HEK293 (cell line): ENCODE measurements around the gene MBD4.

Source experiments
- BCL11B ChIP-seq: fragments of 450-650 bp; formaldehyde crosslinking; IDR thresholded peaks from 2 replicates; pipeline ENCODE4 v1.5.1; 2016; ENCODE audit warnings: low read depth, missing biosample characterization, missing genetic modification characterization
- KLF10 ChIP-seq: fragments of 450-650 bp; IDR thresholded peaks from 2 replicates; pipeline ENCODE4 v1.5.1; 2018; ENCODE audit warnings: missing biosample characterization, mild to moderate bottlenecking, missing genetic modification characterization
- MYNN ChIP-seq: fragments of 450-650 bp; formaldehyde crosslinking; IDR thresholded peaks from 2 replicates; pipeline ENCODE4 v1.5.1; 2016; ENCODE audit warnings: missing biosample characterization, missing genetic modification characterization, borderline replicate concordance
- MZF1 ChIP-seq: fragments of 450-650 bp; formaldehyde crosslinking; IDR thresholded peaks from 2 replicates; pipeline ENCODE4 v1.5.1; 2017; ENCODE audit warnings: missing biosample characterization, missing genetic modification characterization, borderline replicate concordance
- SP2 ChIP-seq: fragments of 450-650 bp; formaldehyde crosslinking; IDR thresholded peaks from 2 replicates; pipeline ENCODE4 v1.5.1; 2016; ENCODE audit warnings: missing biosample characterization, missing genetic modification characterization
- ZFHX2 ChIP-seq: fragments of 450-650 bp; formaldehyde crosslinking; conservative IDR thresholded peaks from 2 replicates; pipeline ENCODE4 v1.5.1; 2016; ENCODE audit warnings: missing biosample characterization, missing genetic modification characterization
- ZNF10 ChIP-seq: fragments of 450-650 bp; formaldehyde crosslinking; IDR thresholded peaks from 2 replicates; pipeline ENCODE4 v1.5.1; 2017; ENCODE audit warnings: missing biosample characterization, missing genetic modification characterization
- ZNF121 ChIP-seq: fragments of 450-650 bp; formaldehyde crosslinking; IDR thresholded peaks from 2 replicates; pipeline ENCODE4 v1.5.1; 2016; ENCODE audit warnings: missing biosample characterization, missing genetic modification characterization
- ZNF174 ChIP-seq: fragments of 450-650 bp; formaldehyde crosslinking; IDR thresholded peaks from 2 replicates; pipeline ENCODE4 v1.5.0; 2017; ENCODE audit warnings: missing biosample characterization, mild to moderate bottlenecking, missing genetic modification characterization
- ZNF19 ChIP-seq: fragments of 450-650 bp; formaldehyde crosslinking; IDR thresholded peaks from 2 replicates; pipeline ENCODE4; 2016; ENCODE audit warnings: missing biosample characterization, missing genetic modification characterization, low read depth
- ZNF223 ChIP-seq: fragments of 450-650 bp; formaldehyde crosslinking; IDR thresholded peaks from 2 replicates; pipeline ENCODE4 v1.5.1; 2016; ENCODE audit warnings: missing biosample characterization, missing genetic modification characterization
- ZNF248 ChIP-seq: fragments of 450-650 bp; formaldehyde crosslinking; IDR thresholded peaks from 2 replicates; pipeline ENCODE4 v1.5.1; 2017; ENCODE audit warnings: missing biosample characterization, missing genetic modification characterization
- ZNF274 ChIP-seq, 2 experiments: fragments of 200-500 bp in 1 of 2; fragments of 450-650 bp in 1 of 2; sonication (Bioruptor generic) in 1 of 2; formaldehyde crosslinking in 1 of 2; IDR thresholded peaks; 2 replicates each; pipeline versions ENCODE4 v1.5.1 to v1.6.1; 2014 to 2016; ENCODE audit warnings: borderline replicate concordance in 1 of 2, inconsistent platforms in 1 of 2, low read length in 1 of 2, missing biosample characterization in 1 of 2, missing genetic modification characterization in 1 of 2
- ZNF530 ChIP-seq: fragments of 450-650 bp; formaldehyde crosslinking; IDR thresholded peaks from 2 replicates; pipeline ENCODE4 v1.5.1; 2016; ENCODE audit warnings: low read depth, missing biosample characterization, missing genetic modification characterization
- ZNF561 ChIP-seq: fragments of 450-650 bp; IDR thresholded peaks from 2 replicates; pipeline ENCODE4 v1.5.1; 2018; ENCODE audit warnings: missing biosample characterization, missing genetic modification characterization, borderline replicate concordance
- ZNF596 ChIP-seq: fragments of 450-650 bp; IDR thresholded peaks from 2 replicates; pipeline ENCODE4 v1.5.0; 2018; ENCODE audit warnings: missing biosample characterization, mild to moderate bottlenecking, missing genetic modification characterization, moderate library complexity
- ZNF654 ChIP-seq: fragments of 450-650 bp; formaldehyde crosslinking; IDR thresholded peaks from 2 replicates; pipeline ENCODE4 v1.5.1; 2016; ENCODE audit warnings: low read depth, missing biosample characterization, missing genetic modification characterization
- ZNF658 ChIP-seq: fragments of 450-650 bp; formaldehyde crosslinking; IDR thresholded peaks from 2 replicates; pipeline ENCODE4; 2016; ENCODE audit warnings: missing biosample characterization, missing genetic modification characterization
- ZNF768 ChIP-seq: fragments of 450-650 bp; formaldehyde crosslinking; IDR thresholded peaks from 2 replicates; pipeline ENCODE4 v1.5.1; 2018; ENCODE audit warnings: missing biosample characterization, mild to moderate bottlenecking, missing genetic modification characterization
- ZNF777 ChIP-seq: fragments of 450-650 bp; formaldehyde crosslinking; IDR thresholded peaks from 2 replicates; pipeline ENCODE4 v1.5.1; 2017; ENCODE audit warnings: missing biosample characterization, missing genetic modification characterization, borderline replicate concordance
- ZNF791 ChIP-seq: fragments of 450-650 bp; formaldehyde crosslinking; IDR thresholded peaks from 2 replicates; pipeline ENCODE4 v1.5.1; 2016; ENCODE audit warnings: missing biosample characterization, missing genetic modification characterization
- ZSCAN23 ChIP-seq: fragments of 450-650 bp; formaldehyde crosslinking; IDR thresholded peaks from 2 replicates; pipeline ENCODE4 v1.5.1; 2016; ENCODE audit warnings: missing biosample characterization, missing genetic modification characterization
- ZXDB ChIP-seq: fragments of 450-650 bp; formaldehyde crosslinking; IDR thresholded peaks from 2 replicates; pipeline ENCODE4 v1.5.1; 2016; ENCODE audit warnings: missing biosample characterization, missing genetic modification characterization
- TF ChIP-seq, protein P1 (sequence below): fragments of 450-650 bp; formaldehyde crosslinking; IDR thresholded peaks from 2 replicates; pipeline ENCODE4 v1.5.1; 2016; ENCODE audit warnings: missing biosample characterization, missing genetic modification characterization
- TF ChIP-seq, protein P2 (sequence below): sonication (generic); formaldehyde crosslinking; IDR thresholded peaks from 2 replicates; pipeline ENCODE4 v1.8.1; 2022; ENCODE audit warnings: mild to moderate bottlenecking, moderate library complexity, missing genetic modification reagents
- TF ChIP-seq, protein P3 (sequence below): fragments of 450-650 bp; formaldehyde crosslinking; IDR thresholded peaks from 2 replicates; pipeline ENCODE4 v1.5.1; 2016; ENCODE audit warnings: missing biosample characterization, missing genetic modification characterization, borderline replicate concordance
- TF ChIP-seq, protein P4 (sequence below): fragments of 450-650 bp; IDR thresholded peaks from 2 replicates; pipeline ENCODE4 v1.5.1; 2018; ENCODE audit warnings: missing biosample characterization, missing genetic modification characterization
- TF ChIP-seq, protein P5 (sequence below): fragments of 450-650 bp; formaldehyde crosslinking; IDR thresholded peaks from 2 replicates; pipeline ENCODE4 v1.5.1; 2016; ENCODE audit warnings: missing biosample characterization, missing genetic modification characterization

MBD4 gene

DNA sequence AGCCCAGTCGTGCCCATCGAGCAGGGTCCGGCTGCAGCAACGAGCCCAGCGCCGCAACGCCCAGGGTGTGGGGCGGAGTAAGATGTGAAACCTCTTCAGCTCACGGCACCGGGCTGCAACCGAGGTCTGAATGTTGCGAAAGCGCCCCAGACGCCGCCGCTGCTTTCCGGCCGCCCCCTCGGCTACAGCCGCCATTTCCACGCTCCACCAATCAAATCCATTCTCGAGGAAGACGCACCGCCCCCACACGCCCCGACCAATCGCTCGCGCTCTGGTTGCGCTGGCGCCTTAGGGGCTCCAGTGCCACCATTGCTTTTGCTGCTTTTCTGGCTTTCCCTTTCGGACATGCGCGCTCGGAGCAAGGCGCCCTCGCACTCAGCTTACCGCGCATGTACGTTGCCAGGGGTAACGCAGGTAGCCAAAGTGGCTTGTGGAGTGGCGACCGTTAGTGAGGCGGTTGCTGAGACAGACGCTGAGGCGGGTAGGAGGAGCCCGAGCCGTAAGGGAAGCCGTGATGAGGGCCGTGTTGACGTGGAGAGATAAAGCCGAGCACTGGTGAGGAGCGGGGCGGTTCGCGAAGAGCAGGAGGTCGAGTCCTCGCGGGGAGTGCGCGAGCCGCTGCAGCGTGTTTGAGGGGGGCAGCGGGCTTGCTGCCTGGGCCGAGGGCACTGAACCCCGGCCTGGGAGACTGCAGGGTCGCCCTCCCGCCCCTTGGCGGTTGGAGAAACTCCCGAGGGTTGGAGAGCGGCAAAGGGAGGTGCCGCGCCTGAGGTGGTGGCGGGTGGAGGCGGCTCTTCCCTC, at the start of gene MBD4, which contains the start of gene IFT122 (continued):
- TF ChIP-seq ZSCAN23 (0 out of 2 replicates have a peak, but pooled peaks have one; percentile 75), MYNN (no peak), ZNF596 (no peak; the same call in 1 of the 2 replicates), MZF1 (tag by site-specific recombination) (no peak), ZNF19 (no peak), ZNF768 (tag by site-specific recombination) (no peak), BCL11B (tag by site-specific recombination) (no peak), ZNF777 (tag by site-specific recombination) (no peak), ZNF121 (no peak), ZNF223 (no peak), ZNF561 (peak; percentile 49; the same call in 1 of the 2 replicates), ZNF654 (tag by site-specific recombination) (no peak), ZNF658 (tag by site-specific recombination) (no peak), ZNF10 (tag by site-specific recombination) (no peak; the same call in 1 of the 2 replicates), ZNF791 (tag by site-specific recombination) (no peak), ZNF248 (tag by site-specific recombination) (no peak), KLF10 (tag by site-specific recombination) (no peak; the same call in none of the 2 replicates), ZNF274 (IDR thresholded peaks at IDR 0.05; ENCODE audit: low read length) (no peak), ZNF274 (tag by site-specific recombination; IDR thresholded peaks at IDR 0.05; ENCODE audit: borderline replicate concordance) (no peak), ZXDB (peak; percentile 82), ZFHX2 (tag by site-specific recombination) (peak; percentile 61), ZNF530 (no peak), ZNF174 (no peak), SP2 (tag by site-specific recombination) (peak; percentile 95)
- TF ChIP-seq, protein P1, sequence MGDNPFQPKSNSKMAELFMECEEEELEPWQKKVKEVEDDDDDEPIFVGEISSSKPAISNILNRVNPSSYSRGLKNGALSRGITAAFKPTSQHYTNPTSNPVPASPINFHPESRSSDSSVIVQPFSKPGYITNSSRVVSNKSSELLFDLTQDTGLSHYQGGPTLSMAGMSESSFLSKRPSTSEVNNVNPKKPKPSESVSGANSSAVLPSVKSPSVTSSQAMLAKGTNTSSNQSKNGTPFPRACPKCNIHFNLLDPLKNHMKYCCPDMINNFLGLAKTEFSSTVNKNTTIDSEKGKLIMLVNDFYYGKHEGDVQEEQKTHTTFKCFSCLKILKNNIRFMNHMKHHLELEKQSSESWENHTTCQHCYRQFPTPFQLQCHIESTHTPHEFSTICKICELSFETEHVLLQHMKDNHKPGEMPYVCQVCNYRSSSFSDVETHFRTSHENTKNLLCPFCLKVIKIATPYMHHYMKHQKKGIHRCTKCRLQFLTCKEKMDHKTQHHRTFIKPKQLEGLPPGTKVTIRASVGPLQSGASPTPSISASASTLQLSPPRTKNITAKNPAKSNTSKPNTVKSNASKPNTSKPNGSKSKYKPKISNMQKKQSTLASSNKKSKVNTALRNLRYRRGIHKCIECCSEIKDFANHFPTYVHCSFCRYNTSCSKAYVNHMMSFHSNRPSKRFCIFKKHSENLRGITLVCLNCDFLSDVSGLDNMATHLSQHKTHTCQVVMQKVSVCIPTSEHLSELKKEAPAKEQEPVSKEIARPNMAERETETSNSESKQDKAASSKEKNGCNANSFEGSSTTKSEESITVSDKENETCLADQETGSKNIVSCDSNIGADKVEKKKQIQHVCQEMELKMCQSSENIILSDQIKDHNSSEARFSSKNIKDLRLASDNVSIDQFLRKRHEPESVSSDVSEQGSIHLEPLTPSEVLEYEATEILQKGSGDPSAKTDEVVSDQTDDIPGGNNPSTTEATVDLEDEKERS, result no peak
- TF ChIP-seq, protein P2, sequence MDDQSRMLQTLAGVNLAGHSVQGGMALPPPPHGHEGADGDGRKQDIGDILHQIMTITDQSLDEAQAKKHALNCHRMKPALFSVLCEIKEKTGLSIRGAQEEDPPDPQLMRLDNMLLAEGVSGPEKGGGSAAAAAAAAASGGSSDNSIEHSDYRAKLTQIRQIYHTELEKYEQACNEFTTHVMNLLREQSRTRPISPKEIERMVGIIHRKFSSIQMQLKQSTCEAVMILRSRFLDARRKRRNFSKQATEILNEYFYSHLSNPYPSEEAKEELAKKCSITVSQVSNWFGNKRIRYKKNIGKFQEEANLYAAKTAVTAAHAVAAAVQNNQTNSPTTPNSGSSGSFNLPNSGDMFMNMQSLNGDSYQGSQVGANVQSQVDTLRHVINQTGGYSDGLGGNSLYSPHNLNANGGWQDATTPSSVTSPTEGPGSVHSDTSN (CRISPR knock-in tag), result no peak
- TF ChIP-seq, protein P3, sequence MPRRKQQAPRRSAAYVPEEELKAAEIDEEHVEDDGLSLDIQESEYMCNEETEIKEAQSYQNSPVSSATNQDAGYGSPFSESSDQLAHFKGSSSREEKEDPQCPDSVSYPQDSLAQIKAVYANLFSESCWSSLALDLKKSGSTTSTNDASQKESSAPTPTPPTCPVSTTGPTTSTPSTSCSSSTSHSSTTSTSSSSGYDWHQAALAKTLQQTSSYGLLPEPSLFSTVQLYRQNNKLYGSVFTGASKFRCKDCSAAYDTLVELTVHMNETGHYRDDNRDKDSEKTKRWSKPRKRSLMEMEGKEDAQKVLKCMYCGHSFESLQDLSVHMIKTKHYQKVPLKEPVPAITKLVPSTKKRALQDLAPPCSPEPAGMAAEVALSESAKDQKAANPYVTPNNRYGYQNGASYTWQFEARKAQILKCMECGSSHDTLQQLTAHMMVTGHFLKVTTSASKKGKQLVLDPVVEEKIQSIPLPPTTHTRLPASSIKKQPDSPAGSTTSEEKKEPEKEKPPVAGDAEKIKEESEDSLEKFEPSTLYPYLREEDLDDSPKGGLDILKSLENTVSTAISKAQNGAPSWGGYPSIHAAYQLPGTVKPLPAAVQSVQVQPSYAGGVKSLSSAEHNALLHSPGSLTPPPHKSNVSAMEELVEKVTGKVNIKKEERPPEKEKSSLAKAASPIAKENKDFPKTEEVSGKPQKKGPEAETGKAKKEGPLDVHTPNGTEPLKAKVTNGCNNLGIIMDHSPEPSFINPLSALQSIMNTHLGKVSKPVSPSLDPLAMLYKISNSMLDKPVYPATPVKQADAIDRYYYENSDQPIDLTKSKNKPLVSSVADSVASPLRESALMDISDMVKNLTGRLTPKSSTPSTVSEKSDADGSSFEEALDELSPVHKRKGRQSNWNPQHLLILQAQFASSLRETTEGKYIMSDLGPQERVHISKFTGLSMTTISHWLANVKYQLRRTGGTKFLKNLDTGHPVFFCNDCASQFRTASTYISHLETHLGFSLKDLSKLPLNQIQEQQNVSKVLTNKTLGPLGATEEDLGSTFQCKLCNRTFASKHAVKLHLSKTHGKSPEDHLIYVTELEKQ (tag by site-specific recombination), result 0 out of 2 replicates have a peak, but pooled peaks have one; percentile 15
- TF ChIP-seq, protein P4, sequence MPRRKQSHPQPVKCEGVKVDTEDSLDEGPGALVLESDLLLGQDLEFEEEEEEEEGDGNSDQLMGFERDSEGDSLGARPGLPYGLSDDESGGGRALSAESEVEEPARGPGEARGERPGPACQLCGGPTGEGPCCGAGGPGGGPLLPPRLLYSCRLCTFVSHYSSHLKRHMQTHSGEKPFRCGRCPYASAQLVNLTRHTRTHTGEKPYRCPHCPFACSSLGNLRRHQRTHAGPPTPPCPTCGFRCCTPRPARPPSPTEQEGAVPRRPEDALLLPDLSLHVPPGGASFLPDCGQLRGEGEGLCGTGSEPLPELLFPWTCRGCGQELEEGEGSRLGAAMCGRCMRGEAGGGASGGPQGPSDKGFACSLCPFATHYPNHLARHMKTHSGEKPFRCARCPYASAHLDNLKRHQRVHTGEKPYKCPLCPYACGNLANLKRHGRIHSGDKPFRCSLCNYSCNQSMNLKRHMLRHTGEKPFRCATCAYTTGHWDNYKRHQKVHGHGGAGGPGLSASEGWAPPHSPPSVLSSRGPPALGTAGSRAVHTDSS (tag by site-specific recombination), result no peak
- TF ChIP-seq, protein P5, sequence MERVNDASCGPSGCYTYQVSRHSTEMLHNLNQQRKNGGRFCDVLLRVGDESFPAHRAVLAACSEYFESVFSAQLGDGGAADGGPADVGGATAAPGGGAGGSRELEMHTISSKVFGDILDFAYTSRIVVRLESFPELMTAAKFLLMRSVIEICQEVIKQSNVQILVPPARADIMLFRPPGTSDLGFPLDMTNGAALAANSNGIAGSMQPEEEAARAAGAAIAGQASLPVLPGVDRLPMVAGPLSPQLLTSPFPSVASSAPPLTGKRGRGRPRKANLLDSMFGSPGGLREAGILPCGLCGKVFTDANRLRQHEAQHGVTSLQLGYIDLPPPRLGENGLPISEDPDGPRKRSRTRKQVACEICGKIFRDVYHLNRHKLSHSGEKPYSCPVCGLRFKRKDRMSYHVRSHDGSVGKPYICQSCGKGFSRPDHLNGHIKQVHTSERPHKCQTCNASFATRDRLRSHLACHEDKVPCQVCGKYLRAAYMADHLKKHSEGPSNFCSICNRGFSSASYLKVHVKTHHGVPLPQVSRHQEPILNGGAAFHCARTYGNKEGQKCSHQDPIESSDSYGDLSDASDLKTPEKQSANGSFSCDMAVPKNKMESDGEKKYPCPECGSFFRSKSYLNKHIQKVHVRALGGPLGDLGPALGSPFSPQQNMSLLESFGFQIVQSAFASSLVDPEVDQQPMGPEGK (tag by site-specific recombination), result peak; percentile 56
